Fibroblast of lung (primary cell): Measurements from ENCODE around the gene SLC35A2.

Experiments used
- EZH2 ChIP-seq: IDR thresholded peaks from 2 replicates; pipeline ENCODE4 v1.5.1; 2012; ENCODE audit warnings: low read length, control low read depth, mild to moderate bottlenecking; ENCODE audit errors: missing control alignments
- TF ChIP-seq, protein P1 (sequence below), 2 donors: IDR thresholded peaks in 1 of 2; conservative IDR thresholded peaks in 1 of 2; 1 replicate in 1 of 2; 2 replicates in 1 of 2; pipeline ENCODE4 v1.5.1; 2011 to 2012; ENCODE audit warnings: low read length in 2 of 2, control low read depth in 1 of 2, inconsistent platforms in 1 of 2, low read depth in 1 of 2, mild to moderate bottlenecking in 1 of 2

DNA sequence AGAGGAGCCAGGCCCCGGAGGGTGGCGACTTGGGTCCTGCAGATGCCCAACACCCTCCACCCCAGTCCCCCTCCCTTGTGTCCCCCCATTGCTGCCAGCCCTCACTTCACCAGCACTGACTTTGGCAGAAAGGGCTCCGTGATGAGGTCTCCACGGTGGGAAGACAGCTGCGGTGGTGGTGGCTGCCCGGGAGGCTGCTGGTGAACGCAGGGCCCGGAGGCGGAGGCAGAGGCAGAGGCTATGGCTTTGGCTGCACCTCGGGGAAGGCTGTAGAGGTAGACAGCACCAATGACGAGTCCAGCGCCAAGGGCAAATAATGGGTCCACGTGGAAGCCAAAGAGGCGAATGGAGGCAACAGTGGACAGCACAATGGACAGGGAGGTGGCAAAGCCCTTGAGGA lies 6.8 kb downstream of the SLC35A2 start:
- TF ChIP-seq, protein P1, sequence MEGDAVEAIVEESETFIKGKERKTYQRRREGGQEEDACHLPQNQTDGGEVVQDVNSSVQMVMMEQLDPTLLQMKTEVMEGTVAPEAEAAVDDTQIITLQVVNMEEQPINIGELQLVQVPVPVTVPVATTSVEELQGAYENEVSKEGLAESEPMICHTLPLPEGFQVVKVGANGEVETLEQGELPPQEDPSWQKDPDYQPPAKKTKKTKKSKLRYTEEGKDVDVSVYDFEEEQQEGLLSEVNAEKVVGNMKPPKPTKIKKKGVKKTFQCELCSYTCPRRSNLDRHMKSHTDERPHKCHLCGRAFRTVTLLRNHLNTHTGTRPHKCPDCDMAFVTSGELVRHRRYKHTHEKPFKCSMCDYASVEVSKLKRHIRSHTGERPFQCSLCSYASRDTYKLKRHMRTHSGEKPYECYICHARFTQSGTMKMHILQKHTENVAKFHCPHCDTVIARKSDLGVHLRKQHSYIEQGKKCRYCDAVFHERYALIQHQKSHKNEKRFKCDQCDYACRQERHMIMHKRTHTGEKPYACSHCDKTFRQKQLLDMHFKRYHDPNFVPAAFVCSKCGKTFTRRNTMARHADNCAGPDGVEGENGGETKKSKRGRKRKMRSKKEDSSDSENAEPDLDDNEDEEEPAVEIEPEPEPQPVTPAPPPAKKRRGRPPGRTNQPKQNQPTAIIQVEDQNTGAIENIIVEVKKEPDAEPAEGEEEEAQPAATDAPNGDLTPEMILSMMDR (conservative IDR thresholded peaks at IDR 0.05 in 1 of 2, IDR thresholded peaks at IDR 0.05 in 1 of 2; ENCODE audit: low read depth in 1 of 2, low read length in 2 of 2) = no peak
- no peak for TF ChIP-seq EZH2
